Measurements from ENCODE around the gene PTCRA.
"Not testable (repeated sequence)": the region's sequence is repeated elsewhere in the genome, so short reads cannot be mapped to it uniquely, and the experiment has no call there.

Gene PTCRA

GRCh38 chr6:42915732-42916131 is at the start of gene PTCRA:
Gene PTCRA, plus strand, starts transcription at chr6:42916053. Its CDS starts 17 bp downstream, at chr6:42916070.
- DNase-seq (ENCODE audit: low spot score), result no peak

- no peak for DNase-seq (ENCODE audit: low spot score)
Measured at GRCh38 chr6:42870145-42870936, 45.5 kb upstream of the PTCRA start.

DNA sequence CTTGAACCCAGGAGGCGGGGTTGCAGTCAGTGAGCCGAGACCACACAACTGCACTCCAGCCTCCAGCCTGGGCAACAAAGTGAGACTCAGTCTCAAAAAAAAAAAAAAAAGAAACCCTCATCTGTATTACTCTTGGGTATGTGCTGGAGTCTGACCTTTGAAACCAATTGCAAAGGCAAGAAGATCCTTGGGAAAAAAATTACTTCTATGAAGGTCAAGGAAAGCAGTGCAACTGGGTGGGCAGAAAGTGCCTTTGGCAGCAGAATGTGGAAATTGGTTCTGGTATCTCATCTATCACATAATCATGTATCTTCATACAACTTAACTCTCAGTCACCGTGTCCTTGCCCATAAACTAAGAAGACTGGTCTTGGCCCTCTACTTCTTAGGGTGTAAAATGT is 44.1 kb upstream of the PTCRA start:
- no peak for DNase-seq (ENCODE audit: low spot score)

GRCh38 chr6:42873313-42873712 is 42.5 kb upstream of the PTCRA start:
- DNase-seq (ENCODE audit: low spot score), result no peak

DNA sequence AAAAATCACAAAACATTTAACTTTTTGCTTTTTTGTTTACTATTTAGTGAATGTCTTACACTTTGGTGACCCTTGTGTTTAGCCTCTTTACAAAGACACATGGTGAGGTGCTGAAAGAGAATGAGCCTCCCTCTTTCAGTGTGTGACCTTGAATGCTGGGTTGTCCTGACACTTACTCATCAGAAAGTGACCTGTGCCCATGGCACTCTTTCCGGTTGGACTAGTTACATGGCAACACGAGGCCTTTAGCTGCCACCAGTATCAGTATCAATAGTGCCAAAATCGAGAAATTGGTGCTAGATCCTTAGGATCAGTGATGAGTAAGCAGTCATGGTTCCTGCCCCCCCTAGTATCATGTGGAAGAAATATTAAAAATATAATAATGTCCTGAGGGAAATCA is 38.2 kb upstream of the PTCRA start:
- no peak for DNase-seq (ENCODE audit: low spot score)

DNA sequence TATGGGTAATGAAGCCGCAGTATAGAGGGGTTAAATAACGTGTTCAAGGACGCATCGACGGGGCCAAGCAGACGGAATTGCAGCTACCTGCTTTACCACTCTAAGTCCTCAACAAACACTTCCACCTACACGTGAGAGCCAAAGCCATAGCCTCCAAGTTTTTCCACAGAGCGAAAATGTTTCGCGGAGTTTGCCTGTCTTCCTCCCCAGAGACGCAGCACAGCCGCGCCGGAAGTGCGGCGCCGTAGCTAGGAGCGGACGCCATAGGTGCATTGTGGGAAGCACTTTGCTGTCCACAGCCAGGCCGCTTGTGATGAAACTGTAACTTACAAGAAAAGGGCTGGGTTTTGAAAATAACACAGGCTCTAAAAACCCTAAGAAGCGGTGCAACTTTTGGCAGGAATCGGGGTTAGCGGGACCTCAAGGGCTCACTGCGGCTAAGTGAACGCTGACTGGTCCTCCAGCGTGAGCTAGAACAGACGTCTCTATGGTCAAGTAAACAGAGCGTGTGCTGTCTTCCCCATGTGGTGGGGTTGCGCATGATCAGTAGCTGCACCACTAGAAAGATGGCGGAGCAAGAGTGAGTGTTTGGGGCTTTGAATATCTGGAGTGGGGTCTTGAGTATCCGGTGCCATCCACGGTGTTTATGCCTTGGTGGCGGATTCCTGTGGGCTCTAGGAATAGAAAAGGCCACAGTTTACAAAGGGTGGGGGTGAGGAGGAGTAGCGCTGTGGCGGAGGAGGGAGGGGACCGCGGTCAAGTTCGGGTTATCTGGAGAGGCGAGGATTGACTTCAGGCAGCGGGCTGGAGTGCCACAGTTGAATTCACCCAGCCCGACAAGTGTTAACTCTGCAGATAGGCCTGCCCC is 36.2 kb upstream of the PTCRA start, which contains the start of gene RPL7L1:
TSS of gene RPL7L1 (plus strand) at position 245 of the 868 bp plus-strand sequence. CDS start at position 540, 295 bp downstream.
- peak; percentile 90 for DNase-seq (ENCODE audit: low spot score)

- not testable (repeated sequence) for DNase-seq (ENCODE audit: low spot score)
Measured at GRCh38 chr6:42880240-42880817, 35.5 kb upstream of the PTCRA start.

GRCh38 chr6:42880871-42881270 is 35.0 kb upstream of the PTCRA start:
- DNase-seq (ENCODE audit: low spot score), result not testable (repeated sequence)

DNA sequence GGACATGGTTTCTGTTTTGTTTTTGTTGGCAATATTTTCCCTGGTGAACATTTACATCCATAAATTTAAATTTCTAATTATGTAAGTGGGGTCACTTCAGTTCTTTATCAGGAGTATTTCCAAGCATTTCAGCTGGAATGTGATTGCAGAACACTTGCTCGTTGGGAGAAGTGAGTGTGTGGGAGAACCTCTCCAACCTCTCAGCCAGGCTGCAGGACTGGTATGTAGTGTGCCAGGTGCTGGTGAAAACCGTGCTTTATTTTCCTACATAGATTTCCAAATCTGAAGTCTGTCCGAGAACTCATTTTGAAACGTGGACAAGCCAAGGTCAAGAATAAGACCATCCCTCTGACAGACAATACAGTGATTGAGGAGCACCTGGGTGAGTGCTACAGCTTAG is 30.2 kb upstream of the PTCRA start:
- no peak for DNase-seq (ENCODE audit: low spot score)

GRCh38 chr6:42888201-42888600 is 27.7 kb upstream of the PTCRA start:
- not testable (repeated sequence) for DNase-seq (ENCODE audit: low spot score)

GRCh38 chr6:42889815-42890214 is 26.0 kb upstream of the PTCRA start:
- no peak for DNase-seq (ENCODE audit: low spot score)

DNA sequence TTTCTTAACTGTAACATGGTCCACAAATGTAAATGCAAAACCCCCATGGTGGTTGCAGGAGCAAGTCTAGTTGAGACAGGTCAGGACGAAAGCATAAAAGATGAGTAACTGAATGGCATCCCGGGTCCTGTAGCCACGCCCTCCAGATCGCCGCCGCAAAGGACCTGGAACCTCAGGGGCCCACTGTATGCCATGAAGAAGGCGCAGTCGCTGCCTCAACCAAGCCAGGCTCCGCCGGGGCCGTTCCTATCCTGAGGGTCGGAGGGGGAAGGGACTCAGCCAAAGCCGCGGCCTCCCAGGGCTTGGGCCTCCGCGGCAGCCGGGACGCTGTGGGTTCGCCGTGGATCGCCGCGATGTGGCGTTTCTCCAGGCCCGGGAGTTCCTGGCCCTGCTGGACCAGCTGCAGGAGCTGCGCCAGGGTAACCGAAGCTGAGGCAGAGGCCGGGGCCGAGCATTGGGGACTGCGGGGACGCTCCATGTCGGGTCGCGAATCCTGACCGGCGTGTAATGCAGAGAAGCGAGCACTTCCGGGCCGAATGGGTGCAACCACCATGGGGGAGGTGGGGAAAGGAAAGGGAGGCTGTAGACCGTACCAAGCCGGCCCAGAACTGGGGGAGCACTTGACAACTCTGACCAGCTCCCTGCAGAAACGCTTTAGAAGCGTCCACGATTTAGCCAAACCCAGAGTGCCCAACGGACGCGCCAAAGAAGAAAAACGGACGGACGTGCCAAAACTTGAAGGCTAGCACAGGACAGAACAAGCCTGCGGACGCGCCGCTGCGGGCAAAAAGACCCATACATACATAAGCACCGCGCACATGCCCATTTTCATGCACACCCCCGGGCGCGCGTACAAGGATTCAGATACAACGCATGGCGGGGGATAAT is 25.3 kb upstream of the PTCRA start:
- peak; percentile 95 for DNase-seq (ENCODE audit: low spot score)

- no peak for DNase-seq (ENCODE audit: low spot score)
Measured at GRCh38 chr6:42891199-42891722, 24.6 kb upstream of the PTCRA start.

- not testable (repeated sequence) for DNase-seq (ENCODE audit: low spot score)
Measured at GRCh38 chr6:42894041-42894828, 21.6 kb upstream of the PTCRA start.

- DNase-seq (ENCODE audit: low spot score), result no peak
Measured at GRCh38 chr6:42896178-42896719, 19.6 kb upstream of the PTCRA start.

DNA sequence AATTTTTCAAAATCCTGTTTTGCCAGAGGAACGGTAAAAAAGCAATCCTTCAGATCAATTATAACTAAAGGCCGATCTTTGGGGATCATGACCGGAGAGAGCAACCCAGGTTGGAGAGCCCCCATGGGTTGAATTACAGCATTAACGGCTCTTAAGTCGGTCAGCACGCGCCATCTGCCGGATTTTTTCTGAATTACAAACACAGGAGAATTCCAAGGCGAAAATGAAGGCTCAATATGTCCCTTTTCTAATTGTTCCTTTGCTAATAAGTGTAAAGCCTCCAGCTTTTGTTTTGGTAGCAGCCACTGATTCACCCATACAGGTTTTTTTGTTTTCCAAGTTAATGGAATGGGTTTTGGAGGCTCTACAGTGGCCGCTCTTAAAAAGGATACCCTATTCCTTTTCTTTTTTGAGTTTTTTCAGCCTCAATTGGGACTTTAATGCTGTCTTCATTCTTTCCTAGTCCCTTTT is 16.9 kb upstream of the PTCRA start:
- DNase-seq (ENCODE audit: low spot score), result peak; percentile 71

- no peak for DNase-seq (ENCODE audit: low spot score)
Measured at GRCh38 chr6:42899871-42900270, 16.0 kb upstream of the PTCRA start.

GRCh38 chr6:42901538-42901957 is 14.3 kb upstream of the PTCRA start:
- DNase-seq (ENCODE audit: low spot score), result peak; percentile 86

DNA sequence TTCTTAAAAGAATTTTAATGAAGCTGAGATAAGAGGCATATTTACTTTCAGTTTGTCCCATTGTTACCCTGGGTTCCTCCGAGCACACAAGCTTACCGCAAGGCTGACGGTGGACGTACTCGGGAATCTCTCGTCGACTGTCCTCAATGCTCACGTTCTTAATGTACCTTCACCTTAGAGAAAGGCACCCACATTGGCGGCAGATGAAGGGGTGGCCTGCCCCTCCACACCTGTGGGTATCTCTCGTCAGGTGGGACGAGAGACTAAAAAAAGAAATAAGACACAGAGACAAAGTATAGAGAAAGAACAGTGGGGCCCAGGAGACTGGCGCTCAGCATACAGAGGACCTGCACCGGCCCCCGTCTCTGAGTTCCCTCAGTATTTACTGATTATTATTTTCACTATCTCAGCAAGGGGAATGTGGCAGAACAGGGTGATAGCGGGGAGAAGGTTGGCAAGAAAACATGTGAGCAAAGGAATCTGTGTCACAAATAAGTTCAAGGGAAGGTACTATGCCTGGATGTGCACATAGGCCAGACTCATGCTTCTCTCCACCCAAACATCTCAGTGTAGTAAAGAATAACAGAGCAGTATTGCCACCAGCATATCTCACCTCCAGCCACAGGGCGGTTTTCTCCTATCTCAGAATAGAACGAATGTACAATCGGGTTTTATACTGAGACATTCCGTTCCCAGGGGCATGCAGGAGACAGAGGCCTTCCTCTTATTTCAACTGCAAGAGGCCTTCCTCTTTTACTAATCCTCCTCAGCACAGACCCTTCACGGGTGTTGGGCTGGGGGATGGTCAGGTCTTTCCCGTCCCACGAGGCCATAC is 13.2 kb upstream of the PTCRA start:
- not testable (repeated sequence) for DNase-seq (ENCODE audit: low spot score)

Data from activated CD4-positive, alpha-beta T cell treated with anti-CD3 and anti-CD28 coated beads, Interleukin-2, Interleukin-4, amounts not matched to agents 100 ng/mL and 50 ng/mL, durations not matched to agents 16 hours and 8 hours (primary cell).